Activated T-cell treated with anti-CD3 and anti-CD28 coated beads, Interleukin-2, amount 50 U/mL, for 72 hours (primary cell): ENCODE data around the gene DHDDS. TPM values are rescaled to one million over a fixed set of nuclear protein-coding genes. Genes with fewer than 3 reads are reported as not detected.
"Not testable (repeated sequence)": the region's sequence is repeated elsewhere in the genome, so short reads cannot be mapped to it uniquely, and the experiment has no call there.

Experiments
- ATAC-seq, 2 donors: fragments of 150-1000 bp; cut with Tn5 transposase; replicated peaks in 1 of 2; 2 replicates each; pipeline ENCODE4 v1.10.0; 2021; ENCODE audit warnings: moderate library complexity in 2 of 2, mild to moderate bottlenecking in 1 of 2
- DNase-seq, 2 donors: peaks; one replicate each; pipeline ENCODE4 v3.0.0; 2021 to 2022; ENCODE audit warnings: mixed read lengths in 1 of 2
- H3K27ac Mint-ChIP-seq: one replicate; pipeline ENCODE4 v1.8.0; 2022; ENCODE audit warnings: mild to moderate bottlenecking, moderate library complexity, mixed read lengths
- H3K27me3 Mint-ChIP-seq: one replicate; pipeline ENCODE4 v1.8.0; 2022; ENCODE audit warnings: low read depth, mixed read lengths
- H3K36me3 Mint-ChIP-seq, 2 donors: one replicate each; pipeline ENCODE4 v1.8.0; 2022; ENCODE audit warnings: mixed read lengths in 2 of 2, mild to moderate bottlenecking in 1 of 2; ENCODE audit not compliant: insufficient read depth in 2 of 2
- H3K4me1 Mint-ChIP-seq: one replicate; pipeline ENCODE4 v1.8.0; 2022; ENCODE audit warnings: low read depth, mixed read lengths
- H3K4me3 Mint-ChIP-seq, 2 donors: one replicate each; pipeline ENCODE4 v1.8.0; 2022; ENCODE audit warnings: mild to moderate bottlenecking in 2 of 2, mixed read lengths in 2 of 2, moderate library complexity in 2 of 2
- H3K9me3 Mint-ChIP-seq, 2 donors: one replicate each; pipeline ENCODE4 v1.8.0; 2022; ENCODE audit warnings: mixed read lengths in 2 of 2
- total RNA-seq, 2 donors: library from RNA; stranded (reverse); gene quantifications; one replicate each; pipeline ENCODE4 v1.2.3, GENCODE V29; 2022

DHDDS gene, protein sequence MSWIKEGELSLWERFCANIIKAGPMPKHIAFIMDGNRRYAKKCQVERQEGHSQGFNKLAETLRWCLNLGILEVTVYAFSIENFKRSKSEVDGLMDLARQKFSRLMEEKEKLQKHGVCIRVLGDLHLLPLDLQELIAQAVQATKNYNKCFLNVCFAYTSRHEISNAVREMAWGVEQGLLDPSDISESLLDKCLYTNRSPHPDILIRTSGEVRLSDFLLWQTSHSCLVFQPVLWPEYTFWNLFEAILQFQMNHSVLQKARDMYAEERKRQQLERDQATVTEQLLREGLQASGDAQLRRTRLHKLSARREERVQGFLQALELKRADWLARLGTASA
- total RNA-seq = 10 to 100 TPM; 39.5 to 43.6 TPM

DNA sequence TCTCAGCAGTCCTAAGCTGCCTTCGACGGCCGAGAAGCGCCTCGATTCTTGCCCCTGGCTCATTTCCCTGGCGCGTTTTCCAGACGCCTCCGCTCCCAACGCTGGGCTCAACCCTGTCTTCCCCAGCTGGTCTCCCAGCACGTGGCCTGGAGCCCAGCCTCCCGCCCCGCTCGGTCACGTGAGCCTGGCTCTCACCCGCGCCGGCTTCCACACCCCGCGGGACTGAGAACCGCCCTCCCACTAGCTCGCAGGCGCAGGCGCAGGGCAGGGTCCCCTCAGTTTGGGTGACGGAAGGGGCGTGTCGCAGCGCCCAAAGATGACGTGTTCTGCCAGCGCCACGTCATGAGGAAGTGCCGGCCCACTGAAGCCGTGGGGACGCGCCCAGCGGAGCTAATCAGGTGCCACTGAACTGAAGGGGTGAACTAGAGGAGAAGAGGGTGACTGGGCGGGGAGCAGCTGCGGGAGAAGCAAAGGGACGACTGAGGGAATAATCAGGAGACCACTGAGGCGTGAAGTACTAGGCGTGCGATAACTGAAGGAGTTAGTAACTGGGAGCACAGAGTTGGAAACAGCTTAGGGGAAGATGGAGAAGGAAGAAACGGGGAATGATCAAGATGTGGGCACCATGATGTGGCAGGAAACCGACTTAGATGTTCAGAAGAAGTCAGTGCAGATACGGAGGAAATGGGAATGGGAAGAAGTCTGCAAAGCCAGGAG lies at the start of gene DHDDS:
TSS of gene DHDDS (plus strand) at position 343 of the 717 bp plus-strand sequence. CDS start 625 bp downstream, outside the sequence.
- Mint-ChIP-seq H3K27ac (peak within 1 kb of the TSS; percentile 78), H3K4me3 (peak within 1 kb of the TSS; percentile 92 to 95), H3K27me3 (peaks cover 5% of the 10 kb centered on the region), H3K9me3 (no peaks in the 10 kb centered on the region), H3K36me3 (peaks cover 4 to 9% of the 10 kb centered on the region in 2 donors), H3K4me1 (peaks cover 20% of the 10 kb centered on the region)
- peak; percentile 98 to 99 for ATAC-seq
- DNase-seq = peak; percentile 98 to 99

DNA sequence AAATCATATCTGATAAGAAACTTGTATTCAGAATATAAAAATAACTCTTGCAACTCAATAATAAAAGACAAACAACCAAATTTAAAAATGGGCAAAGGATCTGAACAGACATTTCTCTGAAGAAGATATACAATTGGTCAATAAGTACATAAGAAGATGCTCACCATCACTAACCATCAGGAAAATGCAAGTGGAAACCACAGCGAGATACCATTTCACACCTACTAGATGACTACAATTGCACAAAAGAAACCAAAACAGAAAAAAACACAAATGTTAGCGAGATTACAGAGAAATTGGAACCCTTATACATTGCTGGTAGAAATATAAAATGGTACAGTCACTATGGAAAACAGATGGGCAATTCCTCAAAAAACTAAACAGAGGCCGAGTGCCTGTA lies 48.0 kb upstream of the DHDDS start:
- H3K27me3 Mint-ChIP-seq = no peaks in the 10 kb centered on the region
- no peak for DNase-seq
- peaks cover 45% of the 10 kb centered on the region for H3K4me1 Mint-ChIP-seq
- H3K9me3 Mint-ChIP-seq = no peaks in the 10 kb centered on the region
- no peaks in the 10 kb centered on the region for H3K36me3 Mint-ChIP-seq
- no peak overlapping the region for H3K27ac Mint-ChIP-seq
- H3K4me3 Mint-ChIP-seq = peak overlapping the region in 1 of 2 donors; percentile 9
- ATAC-seq = no peak

DNA sequence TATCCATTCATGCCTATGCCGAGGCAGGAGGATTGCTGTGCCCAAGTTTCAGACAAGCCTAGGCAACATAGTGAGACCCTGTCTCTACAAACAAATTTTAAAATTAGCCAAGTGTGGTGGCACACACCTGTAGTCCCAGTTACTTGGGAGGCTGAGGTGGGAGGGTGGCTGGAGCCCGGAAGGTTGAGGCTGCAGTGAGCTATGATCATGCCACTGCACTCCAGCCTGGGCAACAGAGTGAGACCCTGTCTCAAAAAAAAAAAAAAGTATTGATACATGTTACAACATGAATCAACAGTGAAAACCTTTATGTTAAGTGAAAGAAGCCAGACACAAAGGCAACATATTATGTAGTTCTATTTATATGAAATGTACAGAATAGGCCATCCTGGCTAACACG lies 47.1 kb upstream of the DHDDS start:
- not testable (repeated sequence) for ATAC-seq, DNase-seq, H3K27me3 Mint-ChIP-seq, H3K9me3 Mint-ChIP-seq, H3K36me3 Mint-ChIP-seq, H3K27ac Mint-ChIP-seq
- Mint-ChIP-seq H3K4me1 (peaks cover 55% of the 10 kb centered on the region), H3K4me3 (peak overlapping the region in 1 of 2 donors; percentile 14)

DNA sequence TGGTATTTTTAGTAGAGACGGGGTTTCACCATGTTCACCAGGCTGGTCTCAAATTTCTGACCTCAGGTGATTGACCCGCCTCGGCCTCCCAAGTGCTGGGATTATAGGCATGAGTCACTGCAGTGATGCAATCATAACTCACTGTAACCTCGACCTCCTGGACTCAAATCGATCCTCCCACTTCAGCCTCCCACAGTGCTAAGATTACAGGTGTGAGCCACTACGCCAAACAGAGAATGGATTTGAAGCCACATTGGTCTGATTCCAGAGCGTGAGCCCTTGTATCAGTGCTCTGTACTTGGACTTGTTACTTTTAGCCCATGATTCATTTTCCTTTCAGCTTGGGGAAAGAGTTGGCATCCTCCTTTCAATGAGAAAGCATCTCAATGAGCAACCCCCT lies 44.7 kb upstream of the DHDDS start:
- H3K27ac Mint-ChIP-seq = no peak overlapping the region
- DNase-seq (peak in 1 of 2 donors; percentile 24), ATAC-seq (peak; percentile 43 to 44)
- no peaks in the 10 kb centered on the region for H3K27me3 Mint-ChIP-seq
- H3K36me3 Mint-ChIP-seq = no peaks in the 10 kb centered on the region
- peaks cover 68% of the 10 kb centered on the region for H3K4me1 Mint-ChIP-seq
- no peak overlapping the region for H3K4me3 Mint-ChIP-seq
- H3K9me3 Mint-ChIP-seq = no peaks in the 10 kb centered on the region

DNA sequence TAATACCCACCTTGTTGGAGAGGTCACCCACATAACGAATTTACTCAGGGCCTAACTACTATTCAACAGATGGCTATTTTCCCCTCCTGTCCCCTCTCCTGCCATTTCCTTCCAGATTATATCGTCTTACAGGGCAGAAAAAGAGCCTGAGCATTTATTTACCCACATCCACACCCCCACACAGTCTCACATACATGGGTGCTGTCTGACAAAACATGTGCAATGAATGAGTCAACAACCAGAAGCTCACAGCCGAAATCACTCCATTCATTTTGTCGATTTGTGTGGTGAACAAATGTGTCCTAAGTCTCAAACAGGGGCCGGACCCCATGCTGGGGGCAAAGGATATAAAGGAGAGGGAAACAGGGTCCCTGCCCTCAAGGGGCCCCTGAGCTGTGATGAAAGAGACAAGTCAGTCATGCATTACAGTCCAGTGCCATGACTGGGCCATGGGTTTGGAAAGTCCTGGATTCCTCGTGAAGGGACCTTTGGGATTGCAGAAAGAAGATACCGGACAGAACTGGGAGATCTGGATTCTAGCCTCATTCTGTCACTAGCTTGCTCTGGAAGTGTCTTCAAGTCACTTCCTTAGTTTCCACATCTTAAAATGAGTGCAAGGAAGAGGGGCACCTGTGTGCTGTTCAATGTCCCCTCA lies 43.2 kb upstream of the DHDDS start:
- peak overlapping the region in 1 of 2 donors; percentile 11 for H3K4me3 Mint-ChIP-seq
- H3K27ac Mint-ChIP-seq = no peak overlapping the region
- no peaks in the 10 kb centered on the region for H3K36me3 Mint-ChIP-seq
- H3K4me1 Mint-ChIP-seq = peaks cover 66% of the 10 kb centered on the region
- H3K9me3 Mint-ChIP-seq = no peaks in the 10 kb centered on the region
- peak; percentile 70 to 75 for ATAC-seq
- peak in 1 of 2 donors; percentile 26 for DNase-seq
- no peaks in the 10 kb centered on the region for H3K27me3 Mint-ChIP-seq

DNA sequence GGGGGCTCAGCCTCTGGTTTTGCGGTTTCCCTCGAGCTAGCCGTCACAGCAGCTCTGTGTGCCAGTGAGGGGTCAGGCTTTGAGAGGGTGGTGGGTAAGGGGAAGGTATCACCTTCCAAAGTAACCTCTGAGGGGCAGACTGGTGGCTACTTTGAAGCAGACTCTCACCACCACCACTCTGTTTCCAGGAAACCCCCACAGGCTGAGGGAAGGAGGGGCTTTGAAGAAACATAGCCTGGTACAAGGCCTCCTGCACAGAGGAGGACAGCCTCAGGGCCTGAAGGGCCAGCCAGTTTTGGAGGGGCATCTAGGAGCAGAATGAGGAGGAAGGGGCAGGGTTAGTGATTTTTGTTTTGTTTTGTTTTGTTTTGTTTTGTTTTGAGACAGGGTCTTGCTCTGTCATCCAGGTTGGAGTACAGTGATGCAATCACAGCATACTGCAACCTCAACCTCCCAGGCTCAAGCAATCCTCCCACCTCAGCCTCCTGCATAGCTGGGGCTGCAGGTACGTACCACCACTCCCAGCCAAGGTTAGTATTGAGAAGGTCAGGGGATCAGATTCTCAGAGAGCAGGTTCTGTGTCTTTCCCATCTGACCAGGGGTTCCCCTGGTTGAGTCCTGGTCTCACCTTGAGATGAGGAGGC lies 42.4 kb upstream of the DHDDS start:
- peaks cover 58% of the 10 kb centered on the region for H3K4me1 Mint-ChIP-seq
- DNase-seq (no peak), ATAC-seq (peak in 1 of 2 donors; percentile 26)
- H3K4me3 Mint-ChIP-seq = no peak overlapping the region
- H3K9me3 Mint-ChIP-seq = no peaks in the 10 kb centered on the region
- H3K36me3 Mint-ChIP-seq = no peaks in the 10 kb centered on the region
- no peaks in the 10 kb centered on the region for H3K27me3 Mint-ChIP-seq
- no peak overlapping the region for H3K27ac Mint-ChIP-seq

DNA sequence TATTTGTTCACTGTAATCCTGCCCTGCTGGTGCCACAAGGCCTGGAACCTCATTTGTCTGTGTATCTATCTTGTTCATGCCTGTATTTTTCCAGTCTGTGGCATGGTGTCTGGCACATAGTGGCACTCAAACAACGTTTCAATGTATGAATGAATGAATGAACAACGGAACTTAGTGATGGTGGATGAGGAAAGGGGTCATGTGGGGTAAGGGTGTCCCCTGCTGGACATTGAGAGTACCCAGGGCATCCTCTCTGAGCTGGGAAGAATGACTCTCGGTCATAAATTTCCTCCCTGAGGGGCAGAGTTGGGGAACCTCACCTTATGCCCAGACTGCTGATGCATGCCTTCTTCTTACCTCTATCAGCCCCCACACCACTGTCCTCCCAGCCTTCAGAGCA lies 40.7 kb upstream of the DHDDS start:
- peaks cover 47% of the 10 kb centered on the region for H3K4me1 Mint-ChIP-seq
- no peaks in the 10 kb centered on the region for H3K36me3 Mint-ChIP-seq
- no peak overlapping the region for H3K4me3 Mint-ChIP-seq
- H3K9me3 Mint-ChIP-seq = no peaks in the 10 kb centered on the region
- DNase-seq (peak; percentile 34 to 48), ATAC-seq (peak; percentile 62 to 69)
- H3K27me3 Mint-ChIP-seq = no peaks in the 10 kb centered on the region
- H3K27ac Mint-ChIP-seq = no peak overlapping the region

DNA sequence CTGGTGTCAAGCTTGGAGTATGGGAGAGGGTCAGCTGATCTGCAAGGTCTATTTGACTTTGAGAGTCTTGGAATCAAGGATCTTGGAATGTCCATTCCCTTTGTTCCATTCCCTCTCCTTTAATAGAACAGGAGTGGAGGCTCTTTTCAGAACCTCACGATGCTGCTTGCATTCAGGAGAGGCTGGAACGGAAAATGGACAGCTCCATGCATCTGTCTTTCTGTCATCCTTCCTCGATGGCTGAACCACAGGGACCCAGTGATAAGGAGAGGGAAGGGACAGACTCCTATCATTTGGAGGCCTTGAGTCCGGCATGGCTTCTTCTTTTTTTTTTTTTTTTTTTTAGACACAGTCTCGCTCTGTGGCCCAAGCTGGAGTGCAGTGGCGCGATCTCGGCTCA lies 36.4 kb upstream of the DHDDS start:
- H3K9me3 Mint-ChIP-seq = no peaks in the 10 kb centered on the region
- H3K36me3 Mint-ChIP-seq = no peaks in the 10 kb centered on the region
- H3K27me3 Mint-ChIP-seq = no peaks in the 10 kb centered on the region
- H3K4me3 Mint-ChIP-seq = no peak overlapping the region
- DNase-seq (no peak), ATAC-seq (no peak)
- H3K4me1 Mint-ChIP-seq = peaks cover 24% of the 10 kb centered on the region
- H3K27ac Mint-ChIP-seq = no peak overlapping the region

DNA sequence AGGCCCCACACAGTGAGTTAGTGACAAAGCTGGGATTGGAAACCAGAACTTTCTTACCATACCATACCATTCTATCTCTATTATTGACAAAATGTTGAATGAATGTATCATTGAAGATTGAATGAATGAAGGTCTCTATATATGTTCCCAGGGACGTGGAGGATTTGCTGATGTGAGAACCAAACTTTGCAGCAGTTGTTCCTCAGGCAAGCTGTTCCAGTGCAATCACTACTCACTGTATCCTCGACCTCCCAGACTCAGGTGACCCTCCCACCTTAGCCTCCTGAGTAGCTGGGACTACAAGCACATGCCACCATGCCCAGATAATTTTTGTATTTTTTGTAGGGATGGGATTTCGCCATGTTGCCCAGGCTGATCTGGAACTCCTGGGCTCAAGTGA lies 33.1 kb upstream of the DHDDS start:
- DNase-seq (no peak), ATAC-seq (peak in 1 of 2 donors; percentile 52)
- H3K27ac Mint-ChIP-seq = no peak overlapping the region
- peaks cover 8% of the 10 kb centered on the region for H3K27me3 Mint-ChIP-seq
- peaks cover 11% of the 10 kb centered on the region for H3K4me1 Mint-ChIP-seq
- no peak overlapping the region for H3K4me3 Mint-ChIP-seq
- H3K9me3 Mint-ChIP-seq = no peaks in the 10 kb centered on the region
- H3K36me3 Mint-ChIP-seq = no peaks in the 10 kb centered on the region

DNA sequence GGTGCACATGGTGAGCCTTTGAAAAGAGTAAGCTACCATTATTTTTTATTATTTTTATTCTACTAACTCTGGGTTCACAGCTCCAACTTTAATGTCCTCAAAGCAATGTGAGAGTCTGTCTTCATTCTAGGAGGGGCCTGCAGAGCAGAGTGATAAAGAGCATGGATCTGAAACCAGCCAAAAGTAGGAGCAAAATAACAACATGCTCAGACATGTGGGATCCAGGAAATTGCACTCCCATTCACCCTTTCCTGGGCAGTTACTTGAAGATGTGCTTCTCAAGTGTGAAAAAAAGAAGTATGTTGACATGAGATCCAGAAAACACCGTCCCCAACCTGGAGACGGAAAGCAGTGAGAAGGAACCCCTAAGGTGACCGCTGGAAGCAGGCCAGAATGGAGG lies 30.2 kb upstream of the DHDDS start:
- H3K4me1 Mint-ChIP-seq = peaks cover 5% of the 10 kb centered on the region
- no peak overlapping the region for H3K27ac Mint-ChIP-seq
- H3K36me3 Mint-ChIP-seq = no peaks in the 10 kb centered on the region
- DNase-seq (no peak), ATAC-seq (no peak)
- peaks cover 12% of the 10 kb centered on the region for H3K27me3 Mint-ChIP-seq
- H3K9me3 Mint-ChIP-seq = no peaks in the 10 kb centered on the region
- no peak overlapping the region for H3K4me3 Mint-ChIP-seq

DNA sequence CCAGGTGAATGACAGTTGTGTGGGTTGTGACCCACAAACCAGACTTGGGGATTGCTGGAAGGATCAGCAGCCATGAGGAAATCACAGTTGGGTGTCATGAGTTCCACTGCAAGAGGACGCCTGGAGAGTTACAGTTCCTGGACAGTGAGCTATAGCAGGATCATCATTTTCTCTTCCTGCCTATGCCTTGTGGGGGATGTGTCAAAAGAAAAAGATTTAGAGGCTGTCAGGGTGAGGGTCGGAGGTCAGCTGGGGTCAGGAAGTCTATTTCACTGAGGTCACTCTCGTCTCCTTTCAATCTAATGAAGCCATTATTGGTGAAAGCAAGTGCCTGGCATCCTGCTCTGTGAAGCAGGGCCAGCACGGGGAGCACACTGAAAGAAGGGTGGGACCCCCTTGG lies 28.5 kb upstream of the DHDDS start:
- Mint-ChIP-seq H3K4me1 (peaks cover 4% of the 10 kb centered on the region), H3K36me3 (no peaks in the 10 kb centered on the region), H3K9me3 (no peaks in the 10 kb centered on the region), H3K27me3 (peaks cover 15% of the 10 kb centered on the region), H3K27ac (no peak overlapping the region), H3K4me3 (no peak overlapping the region)
- DNase-seq (no peak), ATAC-seq (no peak)

DNA sequence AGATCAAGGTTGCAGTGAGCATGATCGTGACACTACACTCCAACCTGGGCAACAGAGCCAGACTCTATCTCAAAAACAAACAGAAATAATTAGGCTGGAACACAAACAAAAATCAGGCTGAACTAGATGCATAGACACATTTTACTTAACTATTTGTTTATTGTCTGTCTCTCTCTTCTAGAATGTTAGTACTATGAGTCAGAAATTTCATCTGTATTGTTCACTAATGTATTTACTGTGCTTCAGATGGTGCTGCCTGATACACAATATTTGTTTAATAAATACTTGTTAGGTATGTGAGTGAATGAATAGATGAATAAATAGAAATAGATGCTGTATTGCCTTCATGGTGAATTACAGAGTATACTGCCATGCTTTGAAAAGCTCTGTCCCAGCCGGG lies 27.5 kb upstream of the DHDDS start:
- H3K27me3 Mint-ChIP-seq = peaks cover 25% of the 10 kb centered on the region
- no peak overlapping the region for H3K4me3 Mint-ChIP-seq
- H3K27ac Mint-ChIP-seq = no peak overlapping the region
- ATAC-seq = no peak
- no peaks in the 10 kb centered on the region for H3K9me3 Mint-ChIP-seq
- DNase-seq = no peak
- no peaks in the 10 kb centered on the region for H3K36me3 Mint-ChIP-seq
- peaks cover 14% of the 10 kb centered on the region for H3K4me1 Mint-ChIP-seq
